Heart right ventricle (tissue), 16 donors: ENCODE data around the gene COLEC11. TPM values are rescaled to one million over a fixed set of nuclear protein-coding genes. Genes with fewer than 3 reads are reported as not detected.

Experiments
- ATAC-seq, 8 donors: fragments of 200-7000 bp; cut with Tn5 transposase; one replicate each; pipeline ENCODE4 v1.9.1; 2020; ENCODE audit warnings: mild to moderate bottlenecking in 8 of 8, moderate library complexity in 8 of 8, moderate number of reproducible peaks in 1 of 8
- DNase-seq, 2 donors: peaks; one replicate each; pipeline ENCODE4 v3.0.0-alpha.2; 2020
- H3K27ac ChIP-seq, 10 donors: fragments of 200-600 bp; sonication (generic) in 2 of 10; one replicate each; pipeline versions ENCODE4 v1.5.0 to v1.8.0; 2020 to 2022; ENCODE audit warnings: mild to moderate bottlenecking in 3 of 10
- H3K27me3 ChIP-seq, 7 donors: fragments of 200-600 bp; one replicate each; pipeline ENCODE4 v1.8.0; 2021 to 2022; ENCODE audit warnings: mild to moderate bottlenecking in 2 of 7
- H3K36me3 ChIP-seq, 9 donors: fragments of 200-600 bp; sonication (generic) in 1 of 9; one replicate each; pipeline versions ENCODE4 v1.5.0 to v1.8.0; 2020 to 2022; ENCODE audit warnings: mild to moderate bottlenecking in 2 of 9
- H3K4me1 ChIP-seq, 9 donors: fragments of 200-600 bp; sonication (generic) in 1 of 9; one replicate each; pipeline versions ENCODE4 v1.5.0 to v1.8.0; 2020 to 2022; ENCODE audit warnings: mild to moderate bottlenecking in 4 of 9
- H3K4me3 ChIP-seq, 10 donors: fragments of 200-600 bp; sonication (generic) in 2 of 10; one replicate each; pipeline versions ENCODE4 v1.5.0 to v1.8.0; 2020 to 2022; ENCODE audit warnings: mild to moderate bottlenecking in 7 of 10, moderate library complexity in 2 of 10
- H3K9me3 ChIP-seq, 11 donors: fragments of 200-600 bp in 10 of 11; sonication (generic) in 2 of 11; one replicate each; pipeline versions ENCODE4 v1.5.0 to v1.8.0; 2013 to 2022; ENCODE audit warnings: mild to moderate bottlenecking in 2 of 11, control low read depth in 1 of 11, moderate library complexity in 1 of 11
- WGBS, 2 donors: extraction: QIAGEN DNeasy Blood & Tissue Kit; methylation state at CpG; one replicate each; pipeline ENCODE4 v1.1.7; 2013; ENCODE audit warnings: inconsistent platforms in 1 of 2; 5-methylcytosine and 5-hydroxymethylcytosine counted together
- intact Hi-C, 10 donors: fragments of 100-400 bp; cut with DNase I; formaldehyde crosslinking; loops; one replicate each; pipeline versions ENCODE4 v1.11.1 to v1.14.2; 2022
- polyA plus RNA-seq, 2 donors: library from polyadenylated mRNA; stranded (reverse); fragments of 200-250 nt; gene quantifications; one replicate each; pipeline ENCODE4 v1.2.3, GENCODE V29; 2013
- total RNA-seq, 10 donors: library from RNA; stranded (reverse); fragmentation: NEBNext Ultra II Directional in 3 of 10; extraction: Animal tissue kit (Norgen Biotek cat#: 25700) in 3 of 10; gene quantifications; one replicate each; pipeline versions ENCODE4 v1.2.1 to v1.2.4, GENCODE V29; 2021 to 2023
- TF ChIP-seq, protein P1 (sequence below), 9 donors: fragments of 200-600 bp; sonication (generic) in 2 of 9; IDR thresholded peaks; one replicate each; pipeline versions ENCODE4 v1.5.0 to v1.8.0; 2021 to 2022; ENCODE audit warnings: antibody characterized with exemption in 9 of 9, mild to moderate bottlenecking in 5 of 9, moderate library complexity in 1 of 9
- donor health status: Arrhythmogenic right ventricular cardiomyopathy.
- donor health status: ischemic (EF 13 %, LVEDD 7.1; RV severe dilation, severe dysfunction).
- donor health status: healthy with polysubstance abuse.
- donor health status: DM: no; HTN: yes; CAD: no.
- donor health status: DM: no; HTN: no; CAD: no.
- donor health status: ischemic (EF 25% LVEDD 6.9; RV normal size, moderate dysfunction).
- donor health status: ischemic (EF 25% LVEDD 5.7; RV mildly dilated, moderate dysfunction).
- donor health status: healthy.
- donor health status: DM: yes; HTN: yes; CAD: no.
- donor health status: Ischemic cardiomyopathy.
- donor health status: ischemic (EF 35%, LVEDD 5.7; RV mildly dilated, moderate dysfunction).
- donor health status: nonischemic (EF 11% LVEDD 7.7; RV severe dilation, severe dysfunction).
- donor health status: DM: yes; HTN: yes; CAD: no.
- donor health status: PGD.
- donor health status: ischemic (EF 29% LVEDD 5.4; RV normal size, mild dysfunction).
- donor health status: nonischemic (EF 23%, LVEDD 6.1; RV moderate dilation, normal function).

The COLEC11 gene
- total and polyA plus RNA-seq, 12 donors, result 2.0 to 26.7 (median 5.2) TPM

DNA sequence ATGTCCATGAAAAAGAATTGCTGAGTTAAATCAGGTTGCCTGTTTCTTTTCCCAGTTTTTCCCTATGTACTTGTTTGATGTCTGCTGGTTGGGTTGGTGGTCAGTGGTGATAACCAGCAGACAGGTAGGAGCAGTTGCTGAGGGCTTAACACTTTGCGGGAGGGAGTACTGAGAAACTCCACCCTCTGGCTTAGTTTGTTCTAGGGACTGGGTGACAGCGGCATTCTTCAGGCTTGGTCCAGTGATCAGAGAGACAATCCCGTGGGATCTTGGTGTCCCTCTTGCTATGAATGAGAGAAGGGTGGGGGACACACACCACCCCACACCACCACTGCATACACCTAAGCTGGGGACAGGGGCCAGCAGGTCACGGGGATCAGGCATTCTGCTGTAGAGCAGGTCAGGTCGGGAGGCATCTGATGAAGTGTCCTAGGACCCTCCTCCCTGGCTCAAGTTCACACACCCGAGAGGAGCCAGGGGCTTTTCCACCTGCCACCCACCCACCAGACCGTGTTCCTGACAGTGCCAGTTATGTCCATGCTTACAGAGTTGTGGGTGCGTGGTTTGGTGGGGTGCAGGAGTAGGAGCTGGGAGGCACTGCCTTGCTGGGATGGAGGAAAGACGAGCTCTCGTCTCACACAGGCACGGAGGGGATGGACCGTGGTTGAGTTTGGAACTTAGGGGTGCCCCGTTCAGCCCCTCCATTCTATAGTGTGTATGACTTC is 41.8 kb downstream of the COLEC11 start:
- Histone ChIP-seq H3K36me3 (no peaks in the 10 kb centered on the region), H3K27me3 (no peaks in the 10 kb centered on the region), H3K27ac (no peak overlapping the region), H3K9me3 (no peaks in the 10 kb centered on the region), H3K4me1 (no peaks in the 10 kb centered on the region), H3K4me3 (no peak overlapping the region)
- peak in 1 of 2 donors; percentile 1 for DNase-seq
- TF ChIP-seq, protein P1, sequence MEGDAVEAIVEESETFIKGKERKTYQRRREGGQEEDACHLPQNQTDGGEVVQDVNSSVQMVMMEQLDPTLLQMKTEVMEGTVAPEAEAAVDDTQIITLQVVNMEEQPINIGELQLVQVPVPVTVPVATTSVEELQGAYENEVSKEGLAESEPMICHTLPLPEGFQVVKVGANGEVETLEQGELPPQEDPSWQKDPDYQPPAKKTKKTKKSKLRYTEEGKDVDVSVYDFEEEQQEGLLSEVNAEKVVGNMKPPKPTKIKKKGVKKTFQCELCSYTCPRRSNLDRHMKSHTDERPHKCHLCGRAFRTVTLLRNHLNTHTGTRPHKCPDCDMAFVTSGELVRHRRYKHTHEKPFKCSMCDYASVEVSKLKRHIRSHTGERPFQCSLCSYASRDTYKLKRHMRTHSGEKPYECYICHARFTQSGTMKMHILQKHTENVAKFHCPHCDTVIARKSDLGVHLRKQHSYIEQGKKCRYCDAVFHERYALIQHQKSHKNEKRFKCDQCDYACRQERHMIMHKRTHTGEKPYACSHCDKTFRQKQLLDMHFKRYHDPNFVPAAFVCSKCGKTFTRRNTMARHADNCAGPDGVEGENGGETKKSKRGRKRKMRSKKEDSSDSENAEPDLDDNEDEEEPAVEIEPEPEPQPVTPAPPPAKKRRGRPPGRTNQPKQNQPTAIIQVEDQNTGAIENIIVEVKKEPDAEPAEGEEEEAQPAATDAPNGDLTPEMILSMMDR (IDR thresholded peaks at IDR 0.05), result no peak
- 85 to 91% methylated on average over 13 of the region's 13 CpGs for WGBS, 2 donors
- ATAC-seq, result no peak
- intact Hi-C loops, result no loop called here

DNA sequence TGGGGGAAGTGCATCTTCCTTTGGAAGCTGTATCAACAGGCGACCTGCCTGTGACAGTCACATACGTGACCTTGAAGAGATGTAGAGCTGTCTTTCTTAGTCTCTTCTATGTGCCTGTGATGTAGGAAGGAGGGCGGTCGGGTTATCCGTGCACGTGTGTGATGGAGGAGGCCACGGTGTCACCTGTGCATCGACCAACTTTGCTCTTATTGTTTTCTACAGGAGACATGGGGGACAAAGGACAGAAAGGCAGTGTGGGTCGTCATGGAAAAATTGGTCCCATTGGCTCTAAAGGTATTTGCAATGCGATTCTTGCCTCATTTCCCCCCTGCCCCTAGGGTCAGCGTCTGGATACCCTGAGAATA is 42.4 kb downstream of the COLEC11 start:
- Histone ChIP-seq H3K27me3 (no peaks in the 10 kb centered on the region), H3K27ac (no peak overlapping the region), H3K9me3 (no peaks in the 10 kb centered on the region), H3K4me3 (no peak overlapping the region), H3K4me1 (no peaks in the 10 kb centered on the region), H3K36me3 (no peaks in the 10 kb centered on the region)
- intact Hi-C loops, result no loop called here
- TF ChIP-seq, protein P1 (IDR thresholded peaks at IDR 0.05), result no peak
- WGBS, 2 donors, result 83 to 86% methylated on average over 11 of the region's 11 CpGs
- DNase-seq, result no peak
- no peak for ATAC-seq

DNA sequence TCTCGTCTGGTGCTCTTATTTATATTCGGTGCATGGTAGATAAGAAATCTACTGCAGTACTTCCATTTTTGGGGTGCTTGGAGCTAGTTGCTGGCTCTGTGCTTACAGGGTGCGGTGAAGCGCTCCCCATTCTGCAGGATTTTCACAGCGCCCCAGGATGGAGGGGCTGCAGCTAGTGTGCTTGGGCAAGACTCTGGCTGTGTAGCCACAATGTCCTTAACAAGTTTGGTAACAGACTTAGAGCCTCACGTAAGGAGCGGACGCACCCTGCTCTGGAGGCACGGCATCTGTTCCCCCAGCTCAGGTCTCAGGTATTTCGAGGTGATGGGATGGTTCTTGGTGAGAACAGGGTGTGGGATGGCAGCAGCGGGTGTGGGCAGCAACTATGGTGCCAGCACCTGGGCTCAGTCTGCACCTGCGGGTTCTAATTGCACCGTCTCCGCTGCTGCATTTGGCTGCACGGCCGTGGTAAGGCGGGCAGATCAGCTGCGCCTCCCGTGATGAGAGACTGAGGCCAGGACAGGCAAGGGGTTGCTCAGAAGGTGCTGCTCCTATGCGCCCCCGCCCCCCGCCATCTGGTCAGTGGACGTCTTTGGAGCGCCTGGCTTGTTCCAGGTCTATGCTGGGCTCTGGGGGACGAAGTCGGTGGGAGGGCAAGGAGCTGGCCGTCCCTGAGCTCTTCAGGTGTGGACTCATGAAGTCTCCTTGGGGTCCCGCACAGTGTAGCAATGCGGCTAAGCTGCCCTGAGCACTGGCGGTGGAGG is 43.0 kb downstream of the COLEC11 start:
- DNase-seq, result peak in 1 of 2 donors; percentile 2
- intact Hi-C loops, result no loop called here
- TF ChIP-seq, protein P1 (IDR thresholded peaks at IDR 0.05), result no peak
- Histone ChIP-seq H3K4me1 (no peaks in the 10 kb centered on the region), H3K36me3 (no peaks in the 10 kb centered on the region), H3K27ac (no peak overlapping the region), H3K9me3 (no peaks in the 10 kb centered on the region), H3K27me3 (no peaks in the 10 kb centered on the region), H3K4me3 (no peak overlapping the region)
- 93% methylated on average over 30 of the region's 30 CpGs for WGBS, 2 donors
- ATAC-seq, result no peak

DNA sequence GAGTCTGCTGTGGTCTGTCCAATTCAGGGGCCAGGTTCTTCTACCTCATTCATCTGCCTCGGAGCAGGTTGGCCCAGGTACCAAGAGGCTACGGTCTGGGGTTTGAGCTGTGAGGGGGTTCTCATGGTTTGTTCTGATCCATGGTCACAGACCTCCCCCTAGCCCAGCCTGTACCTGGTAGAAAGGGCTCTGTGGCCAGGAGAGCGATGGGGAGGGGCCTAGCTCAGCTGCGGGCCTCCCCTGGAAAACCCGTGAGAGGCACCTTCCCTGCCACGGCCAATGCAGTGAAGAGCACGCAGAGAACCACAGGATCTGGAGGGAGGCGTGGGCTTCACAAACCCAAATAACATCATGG is 43.5 kb downstream of the COLEC11 start:
- ATAC-seq, result no peak
- Histone ChIP-seq H3K9me3 (no peaks in the 10 kb centered on the region), H3K36me3 (no peaks in the 10 kb centered on the region), H3K27ac (no peak overlapping the region), H3K27me3 (no peaks in the 10 kb centered on the region), H3K4me1 (no peaks in the 10 kb centered on the region), H3K4me3 (no peak overlapping the region)
- TF ChIP-seq, protein P1 (IDR thresholded peaks at IDR 0.05), result no peak
- no peak for DNase-seq
- intact Hi-C loops, result no loop called here
- 93 to 95% methylated on average over 8 of the region's 8 CpGs for WGBS, 2 donors
